GM18907 (cell line): ENCODE data around the gene MYPOP.
"Not testable (repeated sequence)": the region's sequence is repeated elsewhere in the genome, so short reads cannot be mapped to it uniquely, and the experiment has no call there.

Experiments used
- ATAC-seq: cut with Tn5 transposase; IDR thresholded peaks from one replicate; pipeline ENCODE4 v1.9.1; 2021; ENCODE audit warnings: mild to moderate bottlenecking, moderate library complexity; ENCODE audit not compliant: unreplicated experiment

MYPOP gene

GRCh38 chr19:45908956-45909355 lies 6.5 kb upstream of the MYPOP start:
- no peak for ATAC-seq

GRCh38 chr19:45906221-45906620 lies 3.8 kb upstream of the MYPOP start:
- no peak for ATAC-seq

- ATAC-seq, result no peak
Observed at GRCh38 chr19:45905011-45905410, 2.6 kb upstream of the MYPOP start.

GRCh38 chr19:45902651-45903625 lies 525 bp upstream of the MYPOP start:
- peak; percentile 87 for ATAC-seq

GRCh38 chr19:45901432-45901911 lies 941 bp downstream of the MYPOP start:
- ATAC-seq, result no peak

GRCh38 chr19:45900738-45901431 lies 1.5 kb downstream of the MYPOP start:
- no peak for ATAC-seq

GRCh38 chr19:45899919-45900589 lies 2.4 kb downstream of the MYPOP start:
- no peak for ATAC-seq

- ATAC-seq, result no peak
Observed at GRCh38 chr19:45899253-45899652, 3.2 kb downstream of the MYPOP start.

- ATAC-seq, result no peak
Observed at GRCh38 chr19:45897261-45897812, 5.1 kb downstream of the MYPOP start.

GRCh38 chr19:45895983-45896599 lies 6.3 kb downstream of the MYPOP start:
- ATAC-seq, result not testable (repeated sequence)

- no peak for ATAC-seq
Observed at GRCh38 chr19:45895519-45895972, 6.9 kb downstream of the MYPOP start.

GRCh38 chr19:45890877-45891276 lies 11.5 kb downstream of the MYPOP start:
- ATAC-seq, result no peak

- ATAC-seq, result no peak
Observed at GRCh38 chr19:45889210-45889885, 13.1 kb downstream of the MYPOP start.

- no peak for ATAC-seq
Observed at GRCh38 chr19:45887200-45887710, 15.2 kb downstream of the MYPOP start.

GRCh38 chr19:45886427-45887199 lies 15.8 kb downstream of the MYPOP start:
- ATAC-seq, result peak; percentile 53

GRCh38 chr19:45885556-45886426 lies 16.6 kb downstream of the MYPOP start, which contains the start of gene IRF2BP1:
TSS of gene IRF2BP1 (minus strand) at chr19:45886141. CDS start at chr19:45885774, 367 bp downstream.
- peak; percentile 50 for ATAC-seq

- ATAC-seq, result no peak
Observed at GRCh38 chr19:45884682-45885555, 17.5 kb downstream of the MYPOP start.
